K562 (cell line): ENCODE data around the gene CACNA2D4. TPM values are rescaled to one million over a fixed set of nuclear protein-coding genes. Genes with fewer than 3 reads are reported as not detected.

Source experiments
- CUX1 ChIP-seq: fragments of 200-800 bp; sonication (Bioruptor generic); IDR thresholded peaks from 2 replicates; pipeline ENCODE4 v1.6.1; 2016; ENCODE audit warnings: missing genetic modification characterization, missing compliant biosample characterization
- HEY1 ChIP-seq: fragments of 250-450 bp; sonication (Bioruptor Pico); IDR thresholded peaks from 2 replicates; pipeline ENCODE4 v1.5.0; 2020; ENCODE audit warnings: mild to moderate bottlenecking, moderate library complexity, borderline replicate concordance
- IRF9 ChIP-seq: fragments of 450-650 bp; IDR thresholded peaks from 2 replicates; pipeline ENCODE4 v1.6.1; 2016; ENCODE audit warnings: missing biosample characterization, missing genetic modification characterization
- MLLT1 ChIP-seq, 2 experiments: fragments of 450-650 bp; IDR thresholded peaks; 2 replicates each; pipeline ENCODE4 v1.6.1; 2016
- NR2C2 ChIP-seq, 2 experiments: fragments of 200-800 bp in 1 of 2; sonication (Bioruptor generic) in 1 of 2; sonication (generic) in 1 of 2; formaldehyde crosslinking in 1 of 2; IDR thresholded peaks; 2 replicates each; pipeline versions ENCODE4 v1.6.1 to v1.8.0; 2016 to 2022; ENCODE audit warnings: mild to moderate bottlenecking in 1 of 2, missing compliant biosample characterization in 1 of 2, missing genetic modification characterization in 1 of 2, missing genetic modification reagents in 1 of 2
- RBM15 ChIP-seq: fragments of 200-400 bp; formaldehyde crosslinking; IDR thresholded peaks from 2 replicates; pipeline ENCODE4 v1.6.1; 2018; ENCODE audit warnings: mild to moderate bottlenecking, low read length, moderate library complexity; ENCODE audit not compliant: insufficient read depth
- RBM34 ChIP-seq: fragments of 200-400 bp; formaldehyde crosslinking; IDR thresholded peaks from 2 replicates; pipeline ENCODE4 v1.6.1; 2018; ENCODE audit warnings: low read length, borderline replicate concordance; ENCODE audit not compliant: insufficient read depth
- SMAD3 ChIP-seq: fragments of 450-650 bp; formaldehyde crosslinking; conservative IDR thresholded peaks from 2 replicates; pipeline ENCODE4 v1.4.0; 2020; ENCODE audit warnings: mild to moderate bottlenecking
- ZNF12 ChIP-seq: sonication (generic); formaldehyde crosslinking; IDR thresholded peaks from 2 replicates; pipeline ENCODE4 v1.4.0; 2020; ENCODE audit warnings: mild to moderate bottlenecking, missing genetic modification reagents
- ZNF174 ChIP-seq: fragments of 250-450 bp; sonication (Bioruptor Pico); IDR thresholded peaks from 2 replicates; pipeline ENCODE4 v1.4.0; 2020; ENCODE audit warnings: mild to moderate bottlenecking
- ZNF3 ChIP-seq: fragments of 250-450 bp; sonication (Bioruptor Pico); IDR thresholded peaks from 2 replicates; pipeline ENCODE4 v1.5.0; 2021; ENCODE audit warnings: mild to moderate bottlenecking, moderate library complexity
- ZSCAN29 ChIP-seq: fragments of 450-650 bp; IDR thresholded peaks from 2 replicates; pipeline ENCODE4 v1.6.1; 2017
- polyA plus RNA-seq, 8 experiments: library from polyadenylated mRNA; depleted of rRNA in 4 of 8; stranded (reverse) in 5 of 8; unstranded in 3 of 8; fragments of >200 nt; fragmentation: Nextera tagmentation in 2 of 8; fragmentation: Illumina TruSeq in 1 of 8; extraction: Ambion mirVana in 2 of 8; extraction: Trizol in 1 of 8; gene quantifications; 2 replicates each; pipeline versions ENCODE4 v1.2.1 to v1.2.3, GENCODE V29; 2011 to 2014; ENCODE audit warnings: inconsistent platforms in 1 of 8, missing spikeins in 1 of 8
- total RNA-seq, 7 experiments: library from RNA; depleted of rRNA in 6 of 7; stranded (reverse); fragments of >200 nt in 6 of 7; fragmentation: Illumina TruSeq in 2 of 7; extraction: Trizol in 2 of 7; gene quantifications; 2 replicates each; pipeline versions ENCODE4 v1.2.1 to v1.2.3, GENCODE V29; 2011 to 2021; ENCODE audit warnings: low replicate concordance in 1 of 7
- TF ChIP-seq, protein P1 (sequence below), 2 experiments: fragments of 450-650 bp in 1 of 2; IDR thresholded peaks; 2 replicates each; pipeline ENCODE4 v1.6.1; 2011 to 2017; ENCODE audit warnings: low read depth in 2 of 2, antibody characterized with exemption in 1 of 2, borderline replicate concordance in 1 of 2, low read length in 1 of 2, mild to moderate bottlenecking in 1 of 2, mixed read lengths in 1 of 2; ENCODE audit not compliant: control insufficient read depth in 1 of 2
- TF ChIP-seq, protein P2 (sequence below): fragments of 450-650 bp; IDR thresholded peaks from 2 replicates; pipeline ENCODE4 v1.6.1; 2018; ENCODE audit warnings: mild to moderate bottlenecking, low read depth; ENCODE audit not compliant: partially characterized antibody

CACNA2D4 gene
- total and polyA plus RNA-seq, 9 of the 15 experiments (the other 6 are each of a cell fraction or from before 2014, with no cell fraction given), result 0.04 to 0.69 (median 0.40) TPM; not detected in 3

GRCh38 chr12:1812650-1813302 lies 105.7 kb downstream of the CACNA2D4 start (continued):
- TF ChIP-seq CUX1 (CRISPR knock-in tag) (no peak), SMAD3 (CRISPR knock-in tag) (no peak), NR2C2 (CRISPR knock-in tag; IDR thresholded peaks at IDR 0.05) (no peak), NR2C2 (tag; IDR thresholded peaks at IDR 0.05) (peak; percentile 97), ZNF3 (CRISPR knock-in tag) (no peak), IRF9 (no peak), ZSCAN29 (no peak), RBM34 (no peak), RBM15 (no peak), ZNF174 (CRISPR knock-in tag) (no peak), ZNF12 (CRISPR knock-in tag) (no peak), HEY1 (CRISPR knock-in tag) (no peak), MLLT1 (IDR thresholded peaks at IDR 0.05) (no peak)
- TF ChIP-seq, protein P1, sequence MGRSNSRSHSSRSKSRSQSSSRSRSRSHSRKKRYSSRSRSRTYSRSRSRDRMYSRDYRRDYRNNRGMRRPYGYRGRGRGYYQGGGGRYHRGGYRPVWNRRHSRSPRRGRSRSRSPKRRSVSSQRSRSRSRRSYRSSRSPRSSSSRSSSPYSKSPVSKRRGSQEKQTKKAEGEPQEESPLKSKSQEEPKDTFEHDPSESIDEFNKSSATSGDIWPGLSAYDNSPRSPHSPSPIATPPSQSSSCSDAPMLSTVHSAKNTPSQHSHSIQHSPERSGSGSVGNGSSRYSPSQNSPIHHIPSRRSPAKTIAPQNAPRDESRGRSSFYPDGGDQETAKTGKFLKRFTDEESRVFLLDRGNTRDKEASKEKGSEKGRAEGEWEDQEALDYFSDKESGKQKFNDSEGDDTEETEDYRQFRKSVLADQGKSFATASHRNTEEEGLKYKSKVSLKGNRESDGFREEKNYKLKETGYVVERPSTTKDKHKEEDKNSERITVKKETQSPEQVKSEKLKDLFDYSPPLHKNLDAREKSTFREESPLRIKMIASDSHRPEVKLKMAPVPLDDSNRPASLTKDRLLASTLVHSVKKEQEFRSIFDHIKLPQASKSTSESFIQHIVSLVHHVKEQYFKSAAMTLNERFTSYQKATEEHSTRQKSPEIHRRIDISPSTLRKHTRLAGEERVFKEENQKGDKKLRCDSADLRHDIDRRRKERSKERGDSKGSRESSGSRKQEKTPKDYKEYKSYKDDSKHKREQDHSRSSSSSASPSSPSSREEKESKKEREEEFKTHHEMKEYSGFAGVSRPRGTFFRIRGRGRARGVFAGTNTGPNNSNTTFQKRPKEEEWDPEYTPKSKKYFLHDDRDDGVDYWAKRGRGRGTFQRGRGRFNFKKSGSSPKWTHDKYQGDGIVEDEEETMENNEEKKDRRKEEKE (IDR thresholded peaks at IDR 0.05; ENCODE audit: borderline replicate concordance in 1 of 2, control insufficient read depth in 1 of 2, low read depth in 2 of 2, low read length in 1 of 2), result no peak
- TF ChIP-seq, protein P2, sequence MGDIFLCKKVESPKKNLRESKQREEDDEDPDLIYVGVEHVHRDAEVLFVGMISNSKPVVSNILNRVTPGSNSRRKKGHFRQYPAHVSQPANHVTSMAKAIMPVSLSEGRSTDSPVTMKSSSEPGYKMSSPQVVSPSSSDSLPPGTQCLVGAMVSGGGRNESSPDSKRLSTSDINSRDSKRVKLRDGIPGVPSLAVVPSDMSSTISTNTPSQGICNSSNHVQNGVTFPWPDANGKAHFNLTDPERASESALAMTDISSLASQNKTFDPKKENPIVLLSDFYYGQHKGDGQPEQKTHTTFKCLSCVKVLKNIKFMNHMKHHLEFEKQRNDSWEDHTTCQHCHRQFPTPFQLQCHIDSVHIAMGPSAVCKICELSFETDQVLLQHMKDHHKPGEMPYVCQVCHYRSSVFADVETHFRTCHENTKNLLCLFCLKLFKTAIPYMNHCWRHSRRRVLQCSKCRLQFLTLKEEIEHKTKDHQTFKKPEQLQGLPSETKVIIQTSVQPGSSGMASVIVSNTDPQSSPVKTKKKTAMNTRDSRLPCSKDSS, result no peak
